HepG2 (cell line): ENCODE results near the gene LIG4. TPM values are rescaled to one million over a fixed set of nuclear protein-coding genes. Genes with fewer than 3 reads are reported as not detected.

Source experiments
- HDAC1 ChIP-seq: sonication (generic); formaldehyde crosslinking; IDR thresholded peaks from 2 replicates; pipeline ENCODE4 v1.5.1; 2020; ENCODE audit warnings: mild to moderate bottlenecking, missing genetic modification reagents
- RAD51 ChIP-seq: fragments of 450-650 bp; IDR thresholded peaks from 2 replicates; pipeline ENCODE4 v1.6.1; 2016; ENCODE audit warnings: borderline replicate concordance
- TRIM24 ChIP-seq: sonication (generic); formaldehyde crosslinking; IDR thresholded peaks from 2 replicates; pipeline ENCODE4 v1.8.0; 2022; ENCODE audit warnings: mild to moderate bottlenecking, missing genetic modification reagents
- polyA plus RNA-seq, 8 experiments: library from polyadenylated mRNA; depleted of rRNA in 3 of 8; stranded (reverse) in 7 of 8; unstranded in 1 of 8; fragments of >200 nt; fragmentation: Illumina TruSeq in 4 of 8; extraction: Trizol in 4 of 8; gene quantifications; 2 replicates each; pipeline versions ENCODE4 v1.2.1 to v1.2.3, GENCODE V29; 2011 to 2016; ENCODE audit warnings: low read depth in 4 of 8, missing spikeins in 1 of 8, mixed read lengths in 1 of 8; ENCODE audit not compliant: insufficient read depth in 1 of 8
- total RNA-seq, 5 experiments: library from RNA; depleted of rRNA; stranded (reverse); fragments of >200 nt; fragmentation: Illumina TruSeq; extraction: Trizol; gene quantifications; 2 replicates each; pipeline ENCODE4 v1.2.3, GENCODE V29; 2016; ENCODE audit warnings: low read depth in 1 of 5

Gene LIG4
- total and polyA plus RNA-seq, 2 of the 13 experiments (the other 11 are each of a cell fraction or from before 2014, with no cell fraction given) = 4.0 to 4.5 TPM

DNA sequence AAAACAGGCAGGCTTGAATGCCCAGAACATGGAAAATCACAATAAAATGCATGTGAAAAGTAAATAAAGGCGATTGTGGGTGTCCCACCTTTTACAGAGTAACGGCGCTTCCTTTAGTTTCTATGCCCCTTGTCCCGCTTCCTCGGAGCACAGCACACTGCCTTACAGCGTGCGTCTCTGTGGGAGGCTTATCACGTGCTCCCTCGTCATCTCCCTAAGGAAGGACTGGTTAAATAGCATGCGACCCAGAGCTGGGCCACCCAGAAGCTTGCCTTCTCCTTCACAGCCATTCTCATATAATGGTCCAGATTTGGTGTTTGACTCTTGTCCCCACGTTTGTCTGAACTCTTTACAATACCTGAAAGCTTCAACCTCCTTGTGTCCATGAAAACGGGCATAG, 56.6 kb downstream of the LIG4 start (continued):
- TF ChIP-seq HDAC1 (CRISPR knock-in tag) (no peak), TRIM24 (CRISPR knock-in tag) (no peak), RAD51 (no peak)

Other genes starting within 250 kb of the LIG4 start
- gene ABHD13, start 2.9 kb upstream of the LIG4 start, total RNA-seq (2016; rRNA removed; fragmentation: Illumina TruSeq; extraction: Trizol) = 6.1 and 6.2 TPM in 2 replicates
- gene ABHD13, start 2.9 kb upstream of the LIG4 start, polyA plus RNA-seq (2011; rRNA removed) = 3.9 and 4.3 TPM in 2 replicates
- 0.20 TPM in 1 of 2 replicates, not detected in the other for gene TNFSF13B, start 54.2 kb upstream of the LIG4 start, total RNA-seq (2016; rRNA removed; fragmentation: Illumina TruSeq; extraction: Trizol)
- 0.13 and 0.30 TPM in 2 replicates for gene TNFSF13B, start 54.2 kb upstream of the LIG4 start, polyA plus RNA-seq (2011; rRNA removed)